RWPE2 (cell line): ENCODE data around the gene CNTNAP2.

ENCODE experiments used
- ATAC-seq: fragments of 200-7000 bp; cut with Tn5 transposase; 3 replicates; pipeline ENCODE4 v1.9.1; 2021; ENCODE audit warnings: low read depth
- DNase-seq: peaks from one replicate; pipeline ENCODE4 v3.0.0-alpha.2; 2020; ENCODE audit warnings: low spot score
- H3K27ac ChIP-seq: fragments of 450-650 bp; 2 replicates; pipeline ENCODE4 v1.5.1; 2017; ENCODE audit warnings: mild to moderate bottlenecking; ENCODE audit not compliant: poor library complexity, severe bottlenecking
- H3K27me3 ChIP-seq: fragments of 250-450 bp; sonication (Bioruptor Pico); 2 replicates; pipeline ENCODE4 v1.5.1; 2021; ENCODE audit warnings: mild to moderate bottlenecking, moderate library complexity; ENCODE audit not compliant: insufficient read depth, poor library complexity, severe bottlenecking
- H3K36me3 ChIP-seq: fragments of 250-450 bp; sonication (Bioruptor Pico); 2 replicates; pipeline ENCODE4 v1.5.1; 2020; ENCODE audit warnings: low read depth, mild to moderate bottlenecking, moderate library complexity
- H3K4me1 ChIP-seq: fragments of 250-450 bp; sonication (Bioruptor Pico); 2 replicates; pipeline ENCODE4 v1.5.1; 2021; ENCODE audit warnings: mild to moderate bottlenecking, moderate library complexity; ENCODE audit not compliant: insufficient read depth, poor library complexity, severe bottlenecking
- H3K4me3 ChIP-seq: fragments of 250-450 bp; sonication (Bioruptor Pico); 2 replicates; pipeline ENCODE4 v1.5.1; 2021; ENCODE audit warnings: mild to moderate bottlenecking, moderate library complexity; ENCODE audit not compliant: severe bottlenecking
- H3K9me3 ChIP-seq: fragments of 250-450 bp; sonication (Bioruptor Pico); 2 replicates; pipeline ENCODE4 v1.5.1; 2021; ENCODE audit warnings: mild to moderate bottlenecking, moderate library complexity; ENCODE audit not compliant: severe bottlenecking
- TF ChIP-seq, protein P1 (sequence below): fragments of 450-650 bp; IDR thresholded peaks from one replicate; pipeline ENCODE4 v1.5.1; 2017; ENCODE audit warnings: mild to moderate bottlenecking, moderate library complexity; ENCODE audit not compliant: poor library complexity, severe bottlenecking

The CNTNAP2 gene

GRCh38 chr7:147640821-147641220, 1524.2 kb downstream of the CNTNAP2 start:
- Histone ChIP-seq H3K4me3 (no peak overlapping the region), H3K27ac (no peak overlapping the region), H3K36me3 (no peaks in the 10 kb centered on the region), H3K27me3 (no peaks in the 10 kb centered on the region), H3K4me1 (no peaks in the 10 kb centered on the region), H3K9me3 (no peaks in the 10 kb centered on the region)
- TF ChIP-seq, protein P1, sequence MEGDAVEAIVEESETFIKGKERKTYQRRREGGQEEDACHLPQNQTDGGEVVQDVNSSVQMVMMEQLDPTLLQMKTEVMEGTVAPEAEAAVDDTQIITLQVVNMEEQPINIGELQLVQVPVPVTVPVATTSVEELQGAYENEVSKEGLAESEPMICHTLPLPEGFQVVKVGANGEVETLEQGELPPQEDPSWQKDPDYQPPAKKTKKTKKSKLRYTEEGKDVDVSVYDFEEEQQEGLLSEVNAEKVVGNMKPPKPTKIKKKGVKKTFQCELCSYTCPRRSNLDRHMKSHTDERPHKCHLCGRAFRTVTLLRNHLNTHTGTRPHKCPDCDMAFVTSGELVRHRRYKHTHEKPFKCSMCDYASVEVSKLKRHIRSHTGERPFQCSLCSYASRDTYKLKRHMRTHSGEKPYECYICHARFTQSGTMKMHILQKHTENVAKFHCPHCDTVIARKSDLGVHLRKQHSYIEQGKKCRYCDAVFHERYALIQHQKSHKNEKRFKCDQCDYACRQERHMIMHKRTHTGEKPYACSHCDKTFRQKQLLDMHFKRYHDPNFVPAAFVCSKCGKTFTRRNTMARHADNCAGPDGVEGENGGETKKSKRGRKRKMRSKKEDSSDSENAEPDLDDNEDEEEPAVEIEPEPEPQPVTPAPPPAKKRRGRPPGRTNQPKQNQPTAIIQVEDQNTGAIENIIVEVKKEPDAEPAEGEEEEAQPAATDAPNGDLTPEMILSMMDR, result no peak
- no peak for DNase-seq
- no peak for ATAC-seq

DNA sequence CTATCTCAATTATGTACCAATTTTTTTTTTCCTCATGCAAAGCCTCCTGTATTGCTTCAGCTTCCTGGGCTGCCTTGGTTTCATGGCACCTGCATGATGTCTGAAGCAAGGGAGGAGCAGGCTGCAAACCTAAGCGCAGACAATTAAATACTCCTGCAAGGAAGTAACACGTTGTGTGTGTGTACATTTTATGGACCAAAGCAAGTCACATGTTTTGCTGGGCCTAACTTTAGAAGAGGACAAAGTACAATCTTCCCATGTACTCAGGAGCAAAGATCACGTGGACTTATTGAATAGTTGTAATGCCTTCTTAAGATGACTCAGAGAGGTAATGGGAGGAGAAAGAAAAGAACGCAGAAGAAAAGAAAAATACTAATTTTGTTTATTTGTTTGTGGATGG, 1530.0 kb downstream of the CNTNAP2 start:
- H3K36me3 ChIP-seq, result no peaks in the 10 kb centered on the region
- ATAC-seq, result no peak

GRCh38 chr7:147650991-147651390, 1534.4 kb downstream of the CNTNAP2 start:
- TF ChIP-seq, protein P1, result no peak
- Histone ChIP-seq H3K9me3 (no peaks in the 10 kb centered on the region), H3K27ac (no peak overlapping the region), H3K36me3 (no peaks in the 10 kb centered on the region), H3K27me3 (no peaks in the 10 kb centered on the region), H3K4me3 (no peak overlapping the region), H3K4me1 (no peaks in the 10 kb centered on the region)
- no peak for DNase-seq
- no peak for ATAC-seq

More for the DNA sequence above, 1530.0 kb downstream of the CNTNAP2 start:
- Histone ChIP-seq H3K27me3 (no peaks in the 10 kb centered on the region), H3K9me3 (no peaks in the 10 kb centered on the region), H3K4me3 (no peak overlapping the region), H3K4me1 (no peaks in the 10 kb centered on the region), H3K27ac (no peak overlapping the region)
- TF ChIP-seq, protein P1, result no peak
- DNase-seq, result no peak

- no peaks in the 10 kb centered on the region for H3K27me3 ChIP-seq
- DNase-seq (no peak), ATAC-seq (no peak)
- no peaks in the 10 kb centered on the region for H3K9me3 ChIP-seq
- TF ChIP-seq, protein P1, result no peak
- H3K4me1 ChIP-seq, result no peaks in the 10 kb centered on the region
- H3K27ac ChIP-seq, result no peak overlapping the region
- H3K4me3 ChIP-seq, result no peak overlapping the region
- no peaks in the 10 kb centered on the region for H3K36me3 ChIP-seq
Observed at GRCh38 chr7:147651601-147652000, 1535.0 kb downstream of the CNTNAP2 start.

DNA sequence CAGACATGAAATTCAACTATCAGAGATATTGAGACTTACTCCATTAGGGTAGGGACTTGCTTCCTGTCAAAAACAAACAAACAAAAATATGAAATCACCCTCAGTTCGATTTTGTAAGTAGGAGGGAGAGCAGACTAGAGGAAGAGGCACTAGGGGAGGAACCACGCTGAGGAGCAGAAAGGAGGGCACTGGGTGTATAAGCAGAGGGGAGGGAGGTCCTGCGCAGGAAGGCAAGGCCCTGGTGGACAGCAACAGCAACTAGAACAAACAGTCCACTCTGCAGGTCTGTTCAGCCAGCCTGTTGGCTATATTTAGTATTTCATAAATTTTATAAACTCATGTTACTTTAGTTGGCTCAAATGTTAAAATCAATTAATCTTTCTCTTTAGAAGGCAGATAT, 1536.9 kb downstream of the CNTNAP2 start:
- DNase-seq (no peak), ATAC-seq (no peak)
- TF ChIP-seq, protein P1, result no peak
- Histone ChIP-seq H3K27me3 (no peaks in the 10 kb centered on the region), H3K27ac (no peak overlapping the region), H3K9me3 (no peaks in the 10 kb centered on the region), H3K36me3 (no peaks in the 10 kb centered on the region), H3K4me1 (no peaks in the 10 kb centered on the region), H3K4me3 (no peak overlapping the region)
